ENCODE data around the gene NT5M. TPM values are rescaled to one million over a fixed set of nuclear protein-coding genes. Genes with fewer than 3 reads are reported as not detected.

The NT5M gene
- total RNA-seq, 2 donors from 2014 or later, result 8.7 to 11.0 TPM

DNA sequence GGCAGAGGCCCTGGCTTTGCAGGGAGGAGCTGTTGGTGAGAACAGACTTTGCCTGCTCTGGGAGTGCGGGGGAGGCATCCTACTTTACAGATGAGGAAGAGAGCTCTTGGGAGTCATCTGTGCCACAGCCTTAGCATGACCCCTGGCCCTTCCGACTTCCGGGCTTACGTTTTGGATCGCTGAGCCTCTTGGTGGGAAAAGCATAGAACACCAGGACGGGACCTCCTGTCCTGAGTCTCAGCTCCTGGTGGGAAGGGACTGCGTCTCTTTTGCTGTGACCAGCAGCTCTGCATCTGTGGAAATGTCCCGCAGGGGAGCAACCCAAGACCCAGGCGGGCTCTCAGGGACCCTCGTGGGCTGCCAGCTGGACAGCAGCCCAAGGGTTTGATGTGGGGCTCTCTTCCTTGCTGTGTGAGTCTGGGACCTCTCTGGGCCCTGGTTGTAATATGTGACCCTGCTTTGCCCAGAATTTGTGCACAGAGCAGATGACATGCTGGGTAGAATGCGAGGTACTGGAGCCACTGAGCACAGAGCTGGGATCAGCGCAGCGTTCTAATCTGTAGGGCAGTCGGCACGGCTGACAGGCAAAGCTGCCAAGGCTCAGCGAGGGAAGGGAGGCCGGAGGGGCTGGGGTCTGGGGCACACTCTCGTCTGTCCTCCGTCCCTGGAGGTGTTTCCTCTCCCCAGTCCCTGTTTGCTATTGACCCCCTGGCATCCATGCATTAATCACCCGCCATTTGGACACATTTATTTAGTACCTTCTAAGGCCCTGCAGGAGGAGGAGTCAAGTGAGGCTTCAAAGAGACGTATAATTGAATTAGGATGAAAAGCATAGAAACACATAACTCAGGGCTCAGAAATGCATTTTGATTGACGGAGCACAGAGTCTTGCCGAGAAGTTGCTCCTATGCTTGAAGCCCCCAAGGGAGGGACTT, 64.0 kb downstream of the NT5M start:
- Mint-ChIP-seq H3K4me1 (ENCODE audit: low read depth) (no peaks in the 10 kb centered on the region), H3K9me3 (no peaks in the 10 kb centered on the region), H3K4me3 (no peak overlapping the region), H3K27ac (no peak overlapping the region), H3K27me3 (ENCODE audit: low read depth) (no peaks in the 10 kb centered on the region), H3K36me3 (ENCODE audit: insufficient read depth in 2 of 2) (no peaks in the 10 kb centered on the region)
- DNase-seq, result no peak
- ATAC-seq (replicated peaks in 1 of 2), result no peak

DNA sequence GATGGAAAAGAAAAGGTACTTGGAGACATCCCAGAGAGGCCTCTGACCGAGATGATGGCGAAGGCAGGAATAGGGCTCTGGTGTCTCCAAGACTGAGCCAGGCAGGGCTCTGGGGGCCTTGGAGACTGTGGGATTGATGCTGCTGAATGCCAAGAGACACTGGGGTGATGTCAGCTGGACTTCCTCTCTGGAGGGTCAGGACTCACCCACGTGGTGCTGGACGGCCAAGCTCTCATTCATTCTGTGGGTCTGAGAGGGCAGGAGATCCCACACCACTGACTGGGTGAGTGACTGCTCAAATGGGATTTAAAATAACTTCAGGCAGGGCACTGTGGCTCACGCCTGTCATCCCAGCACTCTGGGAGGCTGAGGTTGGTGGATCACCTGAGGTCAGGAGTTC, 64.8 kb downstream of the NT5M start:
- no peaks in the 10 kb centered on the region for H3K4me1 Mint-ChIP-seq (ENCODE audit: low read depth)
- ATAC-seq (replicated peaks in 1 of 2) (no peak), DNase-seq (no peak)
- no peaks in the 10 kb centered on the region for H3K27me3 Mint-ChIP-seq (ENCODE audit: low read depth)
- no peak overlapping the region for H3K4me3 Mint-ChIP-seq
- no peak overlapping the region for H3K27ac Mint-ChIP-seq
- no peaks in the 10 kb centered on the region for H3K36me3 Mint-ChIP-seq (ENCODE audit: insufficient read depth in 2 of 2)
- H3K9me3 Mint-ChIP-seq, result no peaks in the 10 kb centered on the region

- no peak overlapping the region for H3K4me3 Mint-ChIP-seq
- no peaks in the 10 kb centered on the region for H3K27me3 Mint-ChIP-seq (ENCODE audit: low read depth)
- H3K4me1 Mint-ChIP-seq (ENCODE audit: low read depth), result no peaks in the 10 kb centered on the region
- no peaks in the 10 kb centered on the region for H3K9me3 Mint-ChIP-seq
- ATAC-seq (replicated peaks in 1 of 2) (no peak), DNase-seq (no peak)
- no peak overlapping the region for H3K27ac Mint-ChIP-seq
- H3K36me3 Mint-ChIP-seq (ENCODE audit: insufficient read depth in 2 of 2), result no peaks in the 10 kb centered on the region
Measured at GRCh38 chr17:17370711-17371110, 67.5 kb downstream of the NT5M start.

GRCh38 chr17:17372856-17373520, 69.8 kb downstream of the NT5M start:
- Mint-ChIP-seq H3K4me3 (no peak overlapping the region), H3K4me1 (ENCODE audit: low read depth) (no peaks in the 10 kb centered on the region), H3K9me3 (no peaks in the 10 kb centered on the region), H3K36me3 (ENCODE audit: insufficient read depth in 2 of 2) (no peaks in the 10 kb centered on the region), H3K27me3 (ENCODE audit: low read depth) (no peaks in the 10 kb centered on the region), H3K27ac (no peak overlapping the region)
- ATAC-seq (replicated peaks in 1 of 2), result no peak
- no peak for DNase-seq

- no peak overlapping the region for H3K4me3 Mint-ChIP-seq
- DNase-seq (no peak), ATAC-seq (replicated peaks in 1 of 2) (no peak)
- no peaks in the 10 kb centered on the region for H3K4me1 Mint-ChIP-seq (ENCODE audit: low read depth)
- no peaks in the 10 kb centered on the region for H3K36me3 Mint-ChIP-seq (ENCODE audit: insufficient read depth in 2 of 2)
- no peaks in the 10 kb centered on the region for H3K27me3 Mint-ChIP-seq (ENCODE audit: low read depth)
- no peaks in the 10 kb centered on the region for H3K9me3 Mint-ChIP-seq
- H3K27ac Mint-ChIP-seq, result no peak overlapping the region
Measured at GRCh38 chr17:17375841-17376240, 72.7 kb downstream of the NT5M start.

DNA sequence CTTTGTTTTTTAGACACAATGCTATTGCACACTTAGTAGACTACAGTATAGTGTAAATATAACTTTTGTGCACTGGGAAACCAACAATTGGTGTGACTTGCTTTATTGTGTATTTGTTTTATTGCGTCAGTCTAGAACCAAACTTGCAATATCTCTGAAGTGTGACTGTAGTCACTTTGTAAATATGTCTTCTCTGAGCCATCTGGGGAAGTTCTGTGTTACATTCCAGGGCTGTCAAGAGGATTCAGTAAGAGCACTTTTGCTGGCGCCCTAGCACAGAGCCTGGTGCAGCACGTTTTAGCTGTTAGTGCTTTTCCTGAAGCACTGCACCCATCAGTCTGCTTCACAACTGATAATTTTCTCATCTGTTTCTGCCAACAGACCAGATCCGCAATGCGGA, 73.2 kb downstream of the NT5M start:
- Mint-ChIP-seq H3K9me3 (no peaks in the 10 kb centered on the region), H3K4me1 (ENCODE audit: low read depth) (no peaks in the 10 kb centered on the region), H3K36me3 (ENCODE audit: insufficient read depth in 2 of 2) (no peaks in the 10 kb centered on the region), H3K27me3 (ENCODE audit: low read depth) (no peaks in the 10 kb centered on the region), H3K27ac (no peak overlapping the region), H3K4me3 (no peak overlapping the region)
- no peak for DNase-seq
- no peak for ATAC-seq (replicated peaks in 1 of 2)

- Mint-ChIP-seq H3K4me3 (no peak overlapping the region), H3K36me3 (ENCODE audit: insufficient read depth in 2 of 2) (no peaks in the 10 kb centered on the region), H3K27ac (no peak overlapping the region), H3K27me3 (ENCODE audit: low read depth) (no peaks in the 10 kb centered on the region), H3K4me1 (ENCODE audit: low read depth) (no peaks in the 10 kb centered on the region), H3K9me3 (no peaks in the 10 kb centered on the region)
- DNase-seq (no peak), ATAC-seq (replicated peaks in 1 of 2) (no peak)
Measured at GRCh38 chr17:17377071-17377967, 74.1 kb downstream of the NT5M start.

GRCh38 chr17:17379197-17379991, 76.2 kb downstream of the NT5M start:
- ATAC-seq (replicated peaks in 1 of 2) (no peak), DNase-seq (no peak)
- no peak overlapping the region for H3K27ac Mint-ChIP-seq
- H3K9me3 Mint-ChIP-seq, result no peaks in the 10 kb centered on the region
- no peak overlapping the region for H3K4me3 Mint-ChIP-seq
- no peaks in the 10 kb centered on the region for H3K4me1 Mint-ChIP-seq (ENCODE audit: low read depth)
- H3K27me3 Mint-ChIP-seq (ENCODE audit: low read depth), result no peaks in the 10 kb centered on the region
- no peaks in the 10 kb centered on the region for H3K36me3 Mint-ChIP-seq (ENCODE audit: insufficient read depth in 2 of 2)

DNA sequence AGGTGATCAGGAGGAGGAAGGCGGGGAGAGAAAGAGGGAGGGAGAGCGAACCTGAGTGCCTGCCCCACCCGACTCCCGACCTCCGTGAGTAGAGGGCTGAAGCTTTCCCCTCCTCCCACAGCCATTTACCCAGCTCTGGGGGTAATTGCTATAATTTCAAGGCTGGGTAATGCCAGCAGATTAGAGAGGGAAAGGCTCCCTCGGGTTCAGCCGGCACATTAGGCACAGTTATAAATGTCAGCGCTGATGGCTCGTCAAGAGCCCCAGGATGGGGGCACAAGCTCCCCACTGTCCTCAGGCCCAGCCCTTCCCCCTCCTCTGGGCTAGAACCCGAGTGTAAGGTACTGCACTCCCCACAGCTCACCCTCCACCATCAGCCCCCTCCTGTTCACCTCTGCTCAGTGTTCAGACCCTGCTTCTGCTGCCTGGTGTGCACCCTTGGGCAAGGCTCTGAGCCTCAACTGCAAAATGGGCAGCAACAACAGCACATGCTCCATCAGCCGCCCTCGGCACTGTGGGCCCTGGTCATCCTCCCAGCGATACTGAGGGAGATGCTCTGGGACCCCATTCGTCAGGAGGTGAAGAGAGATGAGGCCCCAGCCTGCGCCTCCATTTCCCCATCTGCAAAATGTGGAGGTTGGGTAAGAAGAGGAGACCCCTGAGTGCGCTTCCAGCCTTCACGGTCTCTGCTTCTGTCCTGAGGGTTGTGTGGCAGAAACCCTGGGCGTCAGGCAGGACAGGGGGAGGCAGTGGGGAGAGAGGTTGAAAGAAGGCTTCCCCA, 77.2 kb downstream of the NT5M start:
- DNase-seq (no peak), ATAC-seq (replicated peaks in 1 of 2) (no peak)
- H3K36me3 Mint-ChIP-seq (ENCODE audit: insufficient read depth in 2 of 2), result no peaks in the 10 kb centered on the region
- H3K4me3 Mint-ChIP-seq, result no peak overlapping the region
- H3K4me1 Mint-ChIP-seq (ENCODE audit: low read depth), result no peaks in the 10 kb centered on the region
- H3K27me3 Mint-ChIP-seq (ENCODE audit: low read depth), result no peaks in the 10 kb centered on the region
- no peak overlapping the region for H3K27ac Mint-ChIP-seq
- no peaks in the 10 kb centered on the region for H3K9me3 Mint-ChIP-seq

- no peaks in the 10 kb centered on the region for H3K36me3 Mint-ChIP-seq (ENCODE audit: insufficient read depth in 2 of 2)
- no peak overlapping the region for H3K4me3 Mint-ChIP-seq
- no peaks in the 10 kb centered on the region for H3K9me3 Mint-ChIP-seq
- H3K27me3 Mint-ChIP-seq (ENCODE audit: low read depth), result no peaks in the 10 kb centered on the region
- ATAC-seq (replicated peaks in 1 of 2), result no peak
- H3K27ac Mint-ChIP-seq, result no peak overlapping the region
- no peaks in the 10 kb centered on the region for H3K4me1 Mint-ChIP-seq (ENCODE audit: low read depth)
- no peak for DNase-seq
Measured at GRCh38 chr17:17381446-17382064, 78.4 kb downstream of the NT5M start.

DNA sequence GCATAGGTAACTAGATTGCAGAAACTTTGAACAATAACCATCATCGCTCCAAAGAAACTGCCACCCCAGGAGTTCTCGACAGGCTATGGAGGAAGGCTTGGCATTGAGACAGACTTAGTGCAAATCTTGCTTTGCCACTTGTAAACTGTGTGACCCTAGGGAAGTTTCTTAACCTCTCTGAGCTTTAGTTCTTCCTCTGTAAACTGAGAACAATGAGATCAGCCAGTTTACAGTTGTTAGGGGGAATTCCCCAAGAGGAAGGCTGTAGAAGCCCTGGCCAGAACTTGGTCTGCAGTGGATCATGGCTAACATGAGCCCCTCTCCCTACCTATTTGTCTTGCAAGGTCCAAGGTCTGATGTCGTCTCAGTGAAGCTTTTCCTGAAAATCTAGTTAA, 78.9 kb downstream of the NT5M start:
- DNase-seq (no peak), ATAC-seq (replicated peaks in 1 of 2) (no peak)
- H3K27me3 Mint-ChIP-seq (ENCODE audit: low read depth), result no peaks in the 10 kb centered on the region
- no peaks in the 10 kb centered on the region for H3K9me3 Mint-ChIP-seq
- no peak overlapping the region for H3K27ac Mint-ChIP-seq
- no peak overlapping the region for H3K4me3 Mint-ChIP-seq
- H3K36me3 Mint-ChIP-seq (ENCODE audit: insufficient read depth in 2 of 2), result no peaks in the 10 kb centered on the region
- H3K4me1 Mint-ChIP-seq (ENCODE audit: low read depth), result no peaks in the 10 kb centered on the region

DNA sequence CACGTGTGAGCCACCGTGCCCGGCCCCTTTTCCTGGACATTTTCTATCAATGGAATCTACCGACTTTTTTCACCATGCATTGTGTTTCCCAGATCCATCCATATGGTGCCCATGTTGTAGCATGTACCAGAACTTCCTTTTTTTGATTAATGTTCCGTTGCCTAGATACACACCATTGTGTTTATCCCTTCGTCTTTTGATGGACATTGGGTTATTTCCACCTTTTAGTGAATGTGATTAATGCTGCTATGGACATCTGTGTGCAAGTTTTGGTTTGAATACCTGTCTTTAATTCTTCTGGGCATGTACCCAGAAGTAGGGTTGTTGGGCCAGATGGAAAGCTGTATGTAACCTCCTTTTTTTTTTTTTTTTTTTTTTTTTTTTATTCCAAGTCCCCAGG, 79.8 kb downstream of the NT5M start:
- Mint-ChIP-seq H3K36me3 (ENCODE audit: insufficient read depth in 2 of 2) (no peaks in the 10 kb centered on the region), H3K27me3 (ENCODE audit: low read depth) (no peaks in the 10 kb centered on the region), H3K9me3 (no peaks in the 10 kb centered on the region), H3K27ac (no peak overlapping the region), H3K4me3 (no peak overlapping the region), H3K4me1 (ENCODE audit: low read depth) (peaks cover 6% of the 10 kb centered on the region)
- ATAC-seq (replicated peaks in 1 of 2), result no peak
- no peak for DNase-seq
